ENCODE measurements around the gene ADGRG6. TPM values are rescaled to one million over a fixed set of nuclear protein-coding genes. Genes with fewer than 3 reads are reported as not detected.

ADGRG6 gene
- total RNA-seq, 1 experiment from 2014 or later = 259 TPM

DNA sequence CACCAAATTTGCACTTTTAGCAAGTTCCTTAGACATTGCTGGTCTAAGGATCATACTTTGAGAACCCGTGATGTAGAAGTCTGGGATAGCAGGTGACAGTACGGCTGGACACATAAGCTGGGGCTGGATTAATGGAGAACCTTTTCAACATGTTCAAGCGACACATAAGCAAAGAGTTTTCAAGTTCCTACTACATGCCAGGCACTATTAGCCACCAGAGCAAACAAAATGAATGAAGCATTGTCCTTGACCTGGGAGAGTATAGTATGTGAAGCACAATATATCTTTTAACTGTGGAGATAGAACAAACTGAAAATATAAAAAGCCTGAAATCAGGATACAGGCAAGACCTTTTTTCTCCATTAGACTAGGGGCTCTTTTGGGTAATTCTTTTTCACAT, 102.9 kb downstream of the ADGRG6 start:
- peaks cover 9% of the 10 kb centered on the region for H3K4me1 ChIP-seq (ENCODE audit: control insufficient read depth, insufficient read depth, low read length)
- H3K4me3 ChIP-seq (ENCODE audit: low read depth in 2 of 2, low read length in 2 of 2) = no peak overlapping the region
- H3K9me3 ChIP-seq (ENCODE audit: control insufficient read depth, insufficient read depth, low read depth, low read length) = no peaks in the 10 kb centered on the region
- peak overlapping the region; percentile 52; the same call in 1 of the 2 replicates for H3K27ac ChIP-seq (ENCODE audit: low read length)
- intact Hi-C loops (cut with micrococcal nuclease; ENCODE audit: unreplicated experiment) = no loop called here
- no TSS peak for BruUV-seq (replicated peaks)
- peaks cover 71% of the 10 kb centered on the region for H3K36me3 ChIP-seq (ENCODE audit: control insufficient read depth, insufficient read depth, low read length)
- ChIA-PET POLR2A (no interaction called here), CTCF (no interaction called here)
- H3K27me3 ChIP-seq (ENCODE audit: control insufficient read depth, insufficient read depth, low read length) = no peaks in the 10 kb centered on the region
- ATAC-seq = peak; percentile 30; the same call in 1 of the 2 replicates
- in situ Hi-C loops (cut with HindIII; ENCODE audit: low pct_unique_long_range_greater_than_20kb, low sequenced_read_pairs) = no loop called here
- TF ChIP-seq, protein P1, sequence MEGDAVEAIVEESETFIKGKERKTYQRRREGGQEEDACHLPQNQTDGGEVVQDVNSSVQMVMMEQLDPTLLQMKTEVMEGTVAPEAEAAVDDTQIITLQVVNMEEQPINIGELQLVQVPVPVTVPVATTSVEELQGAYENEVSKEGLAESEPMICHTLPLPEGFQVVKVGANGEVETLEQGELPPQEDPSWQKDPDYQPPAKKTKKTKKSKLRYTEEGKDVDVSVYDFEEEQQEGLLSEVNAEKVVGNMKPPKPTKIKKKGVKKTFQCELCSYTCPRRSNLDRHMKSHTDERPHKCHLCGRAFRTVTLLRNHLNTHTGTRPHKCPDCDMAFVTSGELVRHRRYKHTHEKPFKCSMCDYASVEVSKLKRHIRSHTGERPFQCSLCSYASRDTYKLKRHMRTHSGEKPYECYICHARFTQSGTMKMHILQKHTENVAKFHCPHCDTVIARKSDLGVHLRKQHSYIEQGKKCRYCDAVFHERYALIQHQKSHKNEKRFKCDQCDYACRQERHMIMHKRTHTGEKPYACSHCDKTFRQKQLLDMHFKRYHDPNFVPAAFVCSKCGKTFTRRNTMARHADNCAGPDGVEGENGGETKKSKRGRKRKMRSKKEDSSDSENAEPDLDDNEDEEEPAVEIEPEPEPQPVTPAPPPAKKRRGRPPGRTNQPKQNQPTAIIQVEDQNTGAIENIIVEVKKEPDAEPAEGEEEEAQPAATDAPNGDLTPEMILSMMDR (IDR thresholded peaks at IDR 0.05) = no peak
- no peak for TF ChIP-seq POLR2AphosphoS5 (IDR thresholded peaks at IDR 0.05; ENCODE audit: low read depth, low read length)
- no peak for TF ChIP-seq TCF7L2 (IDR thresholded peaks at IDR 0.05; ENCODE audit: low read depth, low read length)
- TF ChIP-seq, protein P2, sequence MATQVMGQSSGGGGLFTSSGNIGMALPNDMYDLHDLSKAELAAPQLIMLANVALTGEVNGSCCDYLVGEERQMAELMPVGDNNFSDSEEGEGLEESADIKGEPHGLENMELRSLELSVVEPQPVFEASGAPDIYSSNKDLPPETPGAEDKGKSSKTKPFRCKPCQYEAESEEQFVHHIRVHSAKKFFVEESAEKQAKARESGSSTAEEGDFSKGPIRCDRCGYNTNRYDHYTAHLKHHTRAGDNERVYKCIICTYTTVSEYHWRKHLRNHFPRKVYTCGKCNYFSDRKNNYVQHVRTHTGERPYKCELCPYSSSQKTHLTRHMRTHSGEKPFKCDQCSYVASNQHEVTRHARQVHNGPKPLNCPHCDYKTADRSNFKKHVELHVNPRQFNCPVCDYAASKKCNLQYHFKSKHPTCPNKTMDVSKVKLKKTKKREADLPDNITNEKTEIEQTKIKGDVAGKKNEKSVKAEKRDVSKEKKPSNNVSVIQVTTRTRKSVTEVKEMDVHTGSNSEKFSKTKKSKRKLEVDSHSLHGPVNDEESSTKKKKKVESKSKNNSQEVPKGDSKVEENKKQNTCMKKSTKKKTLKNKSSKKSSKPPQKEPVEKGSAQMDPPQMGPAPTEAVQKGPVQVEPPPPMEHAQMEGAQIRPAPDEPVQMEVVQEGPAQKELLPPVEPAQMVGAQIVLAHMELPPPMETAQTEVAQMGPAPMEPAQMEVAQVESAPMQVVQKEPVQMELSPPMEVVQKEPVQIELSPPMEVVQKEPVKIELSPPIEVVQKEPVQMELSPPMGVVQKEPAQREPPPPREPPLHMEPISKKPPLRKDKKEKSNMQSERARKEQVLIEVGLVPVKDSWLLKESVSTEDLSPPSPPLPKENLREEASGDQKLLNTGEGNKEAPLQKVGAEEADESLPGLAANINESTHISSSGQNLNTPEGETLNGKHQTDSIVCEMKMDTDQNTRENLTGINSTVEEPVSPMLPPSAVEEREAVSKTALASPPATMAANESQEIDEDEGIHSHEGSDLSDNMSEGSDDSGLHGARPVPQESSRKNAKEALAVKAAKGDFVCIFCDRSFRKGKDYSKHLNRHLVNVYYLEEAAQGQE (IDR thresholded peaks at IDR 0.05; ENCODE audit: insufficient read depth in 1 of 2, low read depth in 2 of 2, low read length in 1 of 2) = no peak
- TF ChIP-seq SIN3A (IDR thresholded peaks at IDR 0.05; ENCODE audit: borderline replicate concordance, insufficient read depth, low read depth, low read length) = no peak
- no peak for DNase-seq (ENCODE audit: low read depth, low spot score)

DNA sequence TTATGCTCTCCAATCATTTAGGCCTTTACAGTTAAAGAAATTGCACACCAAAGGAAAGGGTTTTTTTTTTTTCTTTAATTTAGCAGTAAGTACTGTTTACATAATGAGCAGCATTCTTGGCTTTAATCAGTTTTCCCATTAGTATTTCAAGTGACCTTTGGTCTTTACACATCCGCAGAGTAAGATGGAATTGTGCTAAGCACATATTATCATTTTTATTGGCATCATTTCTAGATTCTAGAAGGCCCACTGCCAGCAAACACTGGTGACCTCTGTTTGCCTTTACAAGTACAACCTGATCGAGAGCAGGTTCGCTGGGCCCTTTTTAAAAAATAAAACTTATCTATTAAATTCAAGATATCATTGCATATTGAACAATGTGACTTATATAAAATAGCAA, 104.3 kb downstream of the ADGRG6 start:
- no peaks in the 10 kb centered on the region for H3K9me3 ChIP-seq (ENCODE audit: control insufficient read depth, insufficient read depth, low read depth, low read length)
- peaks cover 71% of the 10 kb centered on the region for H3K36me3 ChIP-seq (ENCODE audit: control insufficient read depth, insufficient read depth, low read length)
- BruUV-seq (replicated peaks) = no TSS peak
- H3K27ac ChIP-seq (ENCODE audit: low read length) = no peak overlapping the region
- POLR2A ChIA-PET = no interaction called here
- H3K27me3 ChIP-seq (ENCODE audit: control insufficient read depth, insufficient read depth, low read length) = no peaks in the 10 kb centered on the region
- ATAC-seq (no peak), DNase-seq (ENCODE audit: low read depth, low spot score) (no peak)
- no peak for TF ChIP-seq POLR2AphosphoS5 (IDR thresholded peaks at IDR 0.05; ENCODE audit: low read depth, low read length)
- in situ Hi-C loops (cut with HindIII; ENCODE audit: low pct_unique_long_range_greater_than_20kb, low sequenced_read_pairs) = no loop called here
- CTCF ChIA-PET = no interaction called here
- H3K4me1 ChIP-seq (ENCODE audit: control insufficient read depth, insufficient read depth, low read length) = peaks cover 21% of the 10 kb centered on the region
- H3K4me3 ChIP-seq (ENCODE audit: low read depth in 2 of 2, low read length in 2 of 2) = no peak overlapping the region
- intact Hi-C loops (cut with micrococcal nuclease; ENCODE audit: unreplicated experiment) = no loop called here

DNA sequence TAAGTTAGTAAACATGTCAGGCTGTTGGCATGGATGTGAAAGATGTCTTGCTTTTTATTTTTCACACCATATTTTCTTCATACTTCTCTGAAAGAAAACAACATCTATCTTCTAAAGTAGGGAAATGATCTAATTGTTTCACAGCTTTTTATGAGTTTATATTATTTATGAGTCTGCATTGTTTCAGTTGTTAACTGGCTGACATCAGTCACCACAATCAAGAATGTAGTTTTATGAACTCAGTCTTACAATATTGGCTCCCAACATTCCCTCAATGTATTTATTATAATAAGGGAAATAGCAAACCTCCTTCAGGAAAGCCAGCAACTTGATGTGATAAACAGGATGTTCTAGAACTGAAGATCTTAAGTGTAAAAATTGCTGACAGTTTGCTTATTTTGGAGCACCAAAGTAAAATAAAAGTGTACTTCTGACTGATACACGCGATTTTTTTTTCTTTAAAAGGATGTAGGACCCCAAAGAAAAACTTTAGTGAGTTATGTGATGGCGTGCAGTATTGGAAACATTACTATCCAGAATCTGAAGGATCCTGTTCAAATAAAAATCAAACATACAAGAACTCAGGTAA, 106.0 kb downstream of the ADGRG6 start:
- peaks cover 61% of the 10 kb centered on the region for H3K36me3 ChIP-seq (ENCODE audit: control insufficient read depth, insufficient read depth, low read length)
- ATAC-seq (no peak), DNase-seq (ENCODE audit: low read depth, low spot score) (no peak)
- in situ Hi-C loops (cut with HindIII; ENCODE audit: low pct_unique_long_range_greater_than_20kb, low sequenced_read_pairs) (no loop called here), intact Hi-C loops (cut with micrococcal nuclease; ENCODE audit: unreplicated experiment) (no loop called here)
- no peak for TF ChIP-seq POLR2AphosphoS5 (IDR thresholded peaks at IDR 0.05; ENCODE audit: low read depth, low read length)
- TF ChIP-seq, protein P1 (IDR thresholded peaks at IDR 0.05) = no peak
- TF ChIP-seq SIN3A (IDR thresholded peaks at IDR 0.05; ENCODE audit: borderline replicate concordance, insufficient read depth, low read depth, low read length) = no peak
- TF ChIP-seq, protein P2 (IDR thresholded peaks at IDR 0.05; ENCODE audit: insufficient read depth in 1 of 2, low read depth in 2 of 2, low read length in 1 of 2) = no peak
- TF ChIP-seq TCF7L2 (IDR thresholded peaks at IDR 0.05; ENCODE audit: low read depth, low read length) = no peak
- CTCF ChIA-PET = no interaction called here
- H3K4me3 ChIP-seq (ENCODE audit: low read depth in 2 of 2, low read length in 2 of 2) = no peak overlapping the region
- peaks cover 35% of the 10 kb centered on the region for H3K4me1 ChIP-seq (ENCODE audit: control insufficient read depth, insufficient read depth, low read length)
- POLR2A ChIA-PET = no interaction called here
- H3K27ac ChIP-seq (ENCODE audit: low read length) = peak overlapping the region; percentile 46; the same call in 1 of the 2 replicates
- BruUV-seq (replicated peaks) = no TSS peak
- H3K27me3 ChIP-seq (ENCODE audit: control insufficient read depth, insufficient read depth, low read length) = no peaks in the 10 kb centered on the region
- H3K9me3 ChIP-seq (ENCODE audit: control insufficient read depth, insufficient read depth, low read depth, low read length) = no peaks in the 10 kb centered on the region
